BLaER1 (cell line): Measurements from ENCODE around the gene KRTAP5-2.
A peak's percentile ranks its signal among the peaks of the same experiment; 100 is the strongest.

Experiments
- H3K27ac ChIP-seq: shearing (Covaris generic); formaldehyde crosslinking; 2 replicates; pipeline ENCODE4 v1.8.1; 2022
- H3K27me3 ChIP-seq: shearing (Covaris generic); formaldehyde crosslinking; 2 replicates; pipeline ENCODE4 v1.8.1; 2022
- H3K36me3 ChIP-seq: shearing (Covaris generic); formaldehyde crosslinking; 2 replicates; pipeline ENCODE4 v1.8.1; 2022
- H3K4me1 ChIP-seq: shearing (Covaris generic); formaldehyde crosslinking; 2 replicates; pipeline ENCODE4 v1.8.1; 2022
- H3K4me2 ChIP-seq: shearing (Covaris generic); formaldehyde crosslinking; 2 replicates; pipeline ENCODE4 v1.8.1; 2022
- H3K4me3 ChIP-seq: shearing (Covaris generic); formaldehyde crosslinking; 2 replicates; pipeline ENCODE4 v1.8.1; 2022
- H3K9ac ChIP-seq: shearing (Covaris generic); formaldehyde crosslinking; 2 replicates; pipeline ENCODE4 v1.8.1; 2022
- H3K9me3 ChIP-seq: shearing (Covaris generic); formaldehyde crosslinking; 2 replicates; pipeline ENCODE4 v1.8.1; 2022
- H4K20me1 ChIP-seq: shearing (Covaris generic); formaldehyde crosslinking; 2 replicates; pipeline ENCODE4 v1.8.1; 2022
- Cebpa-rat ChIP-seq: shearing (Covaris generic); IDR thresholded peaks from 2 replicates; pipeline ENCODE4 v1.8.1; 2022

The KRTAP5-2 gene

DNA sequence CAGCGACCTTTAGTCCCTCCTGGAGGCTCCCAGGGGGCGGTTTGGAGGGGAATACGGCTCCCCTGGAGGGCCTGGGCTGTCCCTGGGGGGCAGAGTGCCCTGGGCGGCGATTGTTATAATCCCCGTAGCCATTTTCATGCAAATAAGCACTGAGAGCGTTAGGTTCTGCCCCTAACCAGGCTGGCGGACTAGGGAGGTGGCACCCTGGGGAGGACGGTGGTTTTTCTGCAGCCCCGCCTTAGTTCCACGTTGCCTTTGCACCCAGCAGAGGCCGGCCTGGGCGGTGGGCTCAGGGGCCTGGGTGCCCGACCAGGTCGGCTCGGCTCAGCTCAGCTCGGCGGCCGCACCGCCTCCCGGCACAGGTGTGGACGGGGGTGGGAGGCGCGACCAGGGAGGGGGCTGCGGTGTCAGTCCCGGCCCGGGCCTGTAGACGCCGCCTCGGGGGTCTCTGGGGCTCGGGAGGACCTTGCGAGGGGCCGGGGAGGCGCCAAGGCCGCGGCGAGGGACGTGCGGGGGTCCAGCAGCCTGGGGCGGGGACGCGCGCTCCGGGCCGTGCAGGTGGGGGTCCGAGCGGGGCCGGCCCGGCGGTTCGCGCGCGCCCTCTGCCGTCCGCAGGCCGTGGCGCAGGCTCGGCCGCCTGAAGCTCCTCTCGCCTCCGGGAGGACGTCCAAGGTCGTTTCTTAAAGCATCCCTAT is 23.7 kb downstream of the KRTAP5-2 start:
- Histone ChIP-seq H3K9me3 (peaks cover 18% of the 10 kb centered on the region), H3K4me1 (peaks cover 33% of the 10 kb centered on the region), H3K27ac (no peak overlapping the region), H3K4me3 (peak overlapping the region; percentile 71), H3K36me3 (no peaks in the 10 kb centered on the region), H3K4me2 (peak overlapping the region; percentile 95), H3K9ac (no peak overlapping the region), H4K20me1 (peaks cover 44% of the 10 kb centered on the region), H3K27me3 (peaks cover 88% of the 10 kb centered on the region)
- TF ChIP-seq Cebpa-rat: no peak

DNA sequence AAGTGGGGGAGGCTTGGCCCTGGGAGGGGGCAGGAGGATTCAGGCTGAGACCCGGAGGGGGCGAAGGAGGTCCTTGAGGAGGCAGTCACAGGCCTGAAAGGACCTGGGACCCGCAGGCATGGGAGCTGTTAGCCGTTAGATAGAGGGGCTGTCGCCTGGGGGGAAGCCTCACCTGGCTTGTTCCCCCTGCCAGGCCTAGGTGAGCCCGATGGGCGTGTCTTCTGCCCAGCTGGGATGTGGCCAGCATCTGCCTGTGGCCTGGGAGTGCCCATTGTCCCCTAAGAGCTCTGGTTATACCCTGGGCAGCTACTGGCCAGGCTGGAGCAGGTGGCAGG is 24.2 kb downstream of the KRTAP5-2 start:
- peaks cover 49% of the 10 kb centered on the region for H4K20me1 ChIP-seq
- peaks cover 90% of the 10 kb centered on the region for H3K27me3 ChIP-seq
- no peak overlapping the region for H3K27ac ChIP-seq
- H3K4me2 ChIP-seq: peak overlapping the region; percentile 95
- TF ChIP-seq Cebpa-rat: no peak
- peak overlapping the region; percentile 71 for H3K4me3 ChIP-seq
- H3K9me3 ChIP-seq: peaks cover 15% of the 10 kb centered on the region
- no peaks in the 10 kb centered on the region for H3K36me3 ChIP-seq
- no peak overlapping the region for H3K9ac ChIP-seq
- H3K4me1 ChIP-seq: peaks cover 37% of the 10 kb centered on the region

DNA sequence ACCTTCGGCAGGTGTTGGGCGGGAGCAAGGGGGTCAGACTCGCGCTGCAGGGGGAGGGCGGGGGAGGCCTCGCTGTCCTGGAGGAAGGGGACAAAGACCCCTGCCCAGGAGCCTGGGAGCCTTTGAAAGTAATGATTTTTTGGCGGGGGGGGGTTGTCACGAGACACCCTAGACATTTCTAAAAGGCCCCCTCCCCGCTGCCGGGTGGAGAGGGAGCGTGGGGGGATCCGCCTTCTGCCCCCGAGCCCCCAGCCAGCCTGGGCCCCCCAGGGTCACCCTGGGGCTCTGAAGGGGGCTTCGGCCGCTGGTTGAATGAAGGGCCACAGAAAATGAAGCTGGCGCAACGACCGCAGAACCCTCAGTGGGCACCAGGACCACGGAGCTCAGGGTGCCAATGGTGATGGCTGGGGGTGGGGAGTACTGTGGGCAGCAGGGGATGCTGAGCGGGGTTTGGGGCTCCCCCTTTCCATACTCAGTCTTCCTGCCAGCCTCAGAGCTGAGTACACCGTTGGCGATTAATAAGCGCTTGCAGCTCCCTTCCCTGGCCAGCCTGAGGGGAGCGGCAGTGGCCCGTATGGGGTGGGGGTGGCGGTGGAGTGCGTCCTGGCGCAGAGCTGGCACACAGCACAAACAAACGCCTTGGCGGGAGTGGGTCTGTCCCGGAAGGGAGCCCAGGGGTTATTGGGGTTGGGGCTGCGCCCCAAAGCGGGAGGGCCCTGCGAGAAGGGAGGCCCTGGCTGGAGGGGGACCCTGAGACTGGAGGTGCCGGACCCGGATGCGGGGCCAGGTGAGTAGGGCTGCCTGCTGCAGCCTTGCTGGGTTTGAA is 24.8 kb downstream of the KRTAP5-2 start:
- Histone ChIP-seq H3K4me1 (peaks cover 42% of the 10 kb centered on the region), H4K20me1 (peaks cover 55% of the 10 kb centered on the region), H3K9me3 (peaks cover 9% of the 10 kb centered on the region), H3K27me3 (peaks cover 90% of the 10 kb centered on the region), H3K4me3 (peak overlapping the region; percentile 71), H3K4me2 (peak overlapping the region; percentile 95), H3K9ac (no peak overlapping the region), H3K36me3 (no peaks in the 10 kb centered on the region), H3K27ac (no peak overlapping the region)
- TF ChIP-seq Cebpa-rat: no peak

DNA sequence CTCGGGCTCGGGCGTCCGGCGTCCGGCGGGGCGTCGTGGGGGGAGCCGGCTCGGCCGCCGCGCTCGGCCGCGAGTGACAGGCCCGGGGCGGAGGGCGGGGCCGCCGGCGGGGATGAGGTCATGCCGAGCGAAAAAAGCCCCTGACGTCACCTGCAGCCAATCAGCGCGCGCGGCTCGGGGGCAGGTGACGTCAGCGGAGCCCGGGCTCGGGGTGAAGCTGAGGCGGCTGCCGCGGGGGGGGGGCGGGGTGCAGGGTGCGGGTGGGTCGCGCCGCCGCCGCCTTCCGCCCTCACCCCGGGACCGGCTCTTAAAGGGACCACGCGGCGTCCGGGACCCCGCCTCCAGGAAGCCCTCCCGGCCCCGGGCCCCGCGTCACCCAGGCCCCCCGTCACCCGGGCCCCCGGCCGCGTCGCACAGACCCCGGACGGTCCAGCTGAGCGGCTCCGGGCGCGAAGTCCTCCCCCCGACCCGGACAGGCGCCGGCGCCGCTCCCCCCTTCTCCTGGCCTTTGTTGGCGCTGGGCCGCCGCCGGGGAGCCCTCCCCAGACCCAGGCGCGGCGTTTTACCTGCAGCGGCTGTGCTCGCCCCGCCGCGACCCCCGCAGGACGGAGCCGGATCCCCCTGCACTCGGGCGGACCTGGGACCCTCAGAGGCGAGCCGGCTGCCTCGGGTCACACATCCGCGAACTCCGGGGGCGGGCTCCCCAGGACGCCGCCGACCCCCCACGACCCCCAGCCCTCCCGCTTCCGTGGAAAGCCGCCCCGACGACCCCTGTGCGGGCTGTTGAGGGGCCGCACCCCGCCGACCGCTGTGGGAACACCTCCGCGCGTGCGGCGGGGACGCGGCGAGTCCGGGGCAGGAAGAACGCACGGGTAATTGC is 25.7 kb downstream of the KRTAP5-2 start, which contains the start of gene DUSP8:
DUSP8 (minus strand) TSS at position 75 of the 880 bp plus-strand sequence. CDS start 6,445 bp downstream, outside the sequence.
- no peaks in the 10 kb centered on the region for H3K36me3 ChIP-seq
- peak within 1 kb of the TSS; percentile 71 for H3K4me3 ChIP-seq
- peaks cover 63% of the 10 kb centered on the region for H4K20me1 ChIP-seq
- peaks cover 43% of the 10 kb centered on the region for H3K4me1 ChIP-seq
- TF ChIP-seq Cebpa-rat: no peak
- H3K27me3 ChIP-seq: peaks cover 85% of the 10 kb centered on the region
- H3K9me3 ChIP-seq: 0 out of 2 replicates have a peak, but pooled peaks cover under 1% of the 10 kb centered on the region
- peak within 1 kb of the TSS; percentile 66; the same call in 1 of the 2 replicates for H3K9ac ChIP-seq
- H3K4me2 ChIP-seq: peak within 1 kb of the TSS; percentile 95
- H3K27ac ChIP-seq: 0 out of 2 replicates have a peak within 1 kb of the TSS, but pooled peaks have one; percentile 4

DNA sequence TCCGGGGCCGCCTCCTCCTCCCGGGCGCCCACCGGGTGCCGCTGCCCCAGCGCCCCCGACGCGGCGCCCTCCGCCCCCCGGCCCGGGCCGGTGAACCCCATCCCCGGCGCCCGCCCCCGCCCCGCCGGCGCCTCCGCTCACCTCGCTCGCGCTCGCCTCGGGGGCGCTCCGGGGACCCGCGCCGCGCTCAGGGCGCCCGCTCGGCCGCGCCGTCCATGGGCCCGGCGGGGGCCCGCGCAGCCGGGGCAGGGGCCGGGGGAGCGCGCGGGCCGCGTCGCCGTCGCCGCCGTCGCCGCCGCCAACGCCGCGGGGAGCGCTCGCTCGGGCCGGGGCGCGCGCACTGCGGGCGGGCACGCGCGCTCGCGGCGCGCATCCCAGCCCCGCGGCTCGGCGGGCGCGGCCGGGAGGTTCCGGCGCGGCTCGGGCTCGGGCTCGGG is 26.3 kb downstream of the KRTAP5-2 start:
- no peak overlapping the region for H3K27ac ChIP-seq
- peaks cover 43% of the 10 kb centered on the region for H3K4me1 ChIP-seq
- H3K9ac ChIP-seq: peak overlapping the region; percentile 66; the same call in 1 of the 2 replicates
- no peaks in the 10 kb centered on the region for H3K9me3 ChIP-seq
- no peaks in the 10 kb centered on the region for H3K36me3 ChIP-seq
- H4K20me1 ChIP-seq: peaks cover 70% of the 10 kb centered on the region
- H3K27me3 ChIP-seq: peaks cover 88% of the 10 kb centered on the region
- peak overlapping the region; percentile 95 for H3K4me2 ChIP-seq
- no peak for TF ChIP-seq Cebpa-rat
- H3K4me3 ChIP-seq: peak overlapping the region; percentile 71

DNA sequence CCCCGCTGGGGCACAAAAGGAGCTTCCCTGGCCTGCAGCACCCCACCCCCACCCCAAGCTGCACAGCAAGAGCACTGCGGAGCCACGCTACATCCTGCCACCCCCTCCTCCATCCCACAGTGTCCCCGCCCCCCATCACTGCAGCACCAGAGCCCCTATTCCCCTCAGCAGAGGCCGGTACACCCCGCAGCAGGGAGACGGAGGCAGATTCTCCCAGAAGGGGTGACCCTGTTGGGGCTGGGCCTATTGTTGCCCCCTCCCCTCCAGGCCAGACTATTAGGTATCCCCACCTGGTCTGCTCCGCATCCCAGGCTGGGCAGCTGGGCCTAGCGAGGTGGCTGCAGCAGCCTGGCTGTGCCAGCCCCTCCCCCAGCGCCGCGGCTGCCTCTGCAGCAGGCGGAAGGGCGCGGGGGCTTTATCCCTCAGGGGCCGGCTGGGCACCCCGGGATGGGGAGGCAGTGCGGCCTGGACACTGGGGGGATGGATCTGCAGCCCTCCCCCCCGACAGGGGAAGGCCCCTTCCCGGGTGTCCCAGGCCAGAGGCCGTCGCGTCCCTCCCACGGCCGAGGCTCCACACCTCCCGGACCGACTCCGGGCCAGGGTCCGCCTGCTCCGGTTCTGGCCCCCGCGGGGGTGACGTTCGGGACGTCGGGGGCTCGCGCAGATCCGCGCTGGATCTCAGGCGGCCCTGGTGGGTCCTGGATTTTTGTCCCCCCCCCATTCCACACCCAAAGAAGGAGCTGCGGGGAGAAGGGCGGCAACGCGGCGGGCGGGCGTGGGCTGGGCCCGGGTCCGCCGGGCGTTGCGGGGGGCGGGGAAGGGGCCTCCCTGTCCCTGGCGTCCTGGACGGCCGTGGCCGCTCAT is 27.0 kb downstream of the KRTAP5-2 start:
- peaks cover 88% of the 10 kb centered on the region for H3K27me3 ChIP-seq
- H3K36me3 ChIP-seq: no peaks in the 10 kb centered on the region
- H3K4me2 ChIP-seq: peak overlapping the region; percentile 95
- H3K9ac ChIP-seq: peak overlapping the region; percentile 58; the same call in 1 of the 2 replicates
- H3K27ac ChIP-seq: 0 out of 2 replicates have a peak overlapping the region, but pooled peaks have one; percentile 4
- H3K9me3 ChIP-seq: no peaks in the 10 kb centered on the region
- peaks cover 43% of the 10 kb centered on the region for H3K4me1 ChIP-seq
- H3K4me3 ChIP-seq: peak overlapping the region; percentile 71
- no peak for TF ChIP-seq Cebpa-rat
- peaks cover 77% of the 10 kb centered on the region for H4K20me1 ChIP-seq

DNA sequence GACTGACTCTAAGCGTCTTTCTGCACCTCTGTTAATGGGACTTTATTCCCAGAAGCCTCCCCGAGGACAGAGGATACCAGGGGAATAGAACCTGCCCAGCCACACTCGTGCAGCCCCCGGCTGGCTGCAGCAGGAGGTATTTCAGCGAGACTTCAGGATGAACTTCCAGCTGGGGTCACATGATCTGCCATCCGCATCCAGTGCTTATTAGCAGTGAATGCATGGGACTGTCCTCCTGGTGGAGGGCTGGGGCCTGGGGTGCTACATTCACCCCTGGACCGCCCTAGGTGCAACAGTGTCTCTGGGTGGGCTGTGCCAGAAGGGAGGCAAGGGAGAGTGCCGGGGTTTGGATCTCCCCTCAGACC is 27.6 kb downstream of the KRTAP5-2 start:
- peaks cover 83% of the 10 kb centered on the region for H4K20me1 ChIP-seq
- TF ChIP-seq Cebpa-rat: no peak
- H3K27ac ChIP-seq: no peak overlapping the region
- H3K4me1 ChIP-seq: peaks cover 43% of the 10 kb centered on the region
- no peaks in the 10 kb centered on the region for H3K9me3 ChIP-seq
- H3K4me3 ChIP-seq: peak overlapping the region; percentile 71; the same call in 1 of the 2 replicates
- H3K36me3 ChIP-seq: no peaks in the 10 kb centered on the region
- H3K27me3 ChIP-seq: peaks cover 88% of the 10 kb centered on the region
- H3K4me2 ChIP-seq: peak overlapping the region; percentile 95
- H3K9ac ChIP-seq: no peak overlapping the region

DNA sequence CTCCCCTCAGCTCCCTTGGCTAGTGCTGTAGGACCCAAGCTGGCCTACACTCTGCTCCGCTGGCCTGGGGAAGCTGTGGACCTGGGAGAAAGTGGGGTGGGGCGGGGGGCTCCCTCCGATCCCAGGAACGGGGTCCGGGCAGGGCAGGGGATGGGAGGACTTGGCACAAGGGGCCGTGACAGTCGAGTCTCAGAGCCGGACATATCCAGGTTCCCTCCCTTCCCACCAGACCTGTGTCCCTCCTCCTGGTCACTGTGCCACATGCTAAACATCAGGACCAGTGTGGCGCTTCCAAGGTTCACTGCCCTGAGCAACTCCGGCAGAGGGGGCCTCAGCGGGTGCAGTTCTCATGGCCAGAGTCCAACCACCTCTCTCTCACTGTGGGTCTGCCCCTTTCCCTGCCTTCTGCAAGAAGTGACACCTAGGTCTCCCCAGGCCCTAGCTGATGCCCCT is 28.1 kb downstream of the KRTAP5-2 start:
- Histone ChIP-seq H4K20me1 (peaks cover 88% of the 10 kb centered on the region), H3K27ac (no peak overlapping the region), H3K27me3 (peaks cover 88% of the 10 kb centered on the region), H3K36me3 (no peaks in the 10 kb centered on the region), H3K9me3 (no peaks in the 10 kb centered on the region), H3K4me3 (no peak overlapping the region), H3K4me2 (peak overlapping the region; percentile 26; the same call in 1 of the 2 replicates), H3K4me1 (peaks cover 43% of the 10 kb centered on the region), H3K9ac (no peak overlapping the region)
- TF ChIP-seq Cebpa-rat: no peak
